ENCODE measurements around the gene PKNOX2.
A peak's percentile ranks its signal among the peaks of the same experiment; 100 is the strongest.

PKNOX2 gene

GRCh38 chr11:125369808-125370207, 205.3 kb downstream of the PKNOX2 start:
- no peak for DNase-seq

- DNase-seq = no peak
These were observed 206.2 kb downstream of the PKNOX2 start for GRCh38 chr11:125370561-125371389.

- no peak for DNase-seq
These were observed 206.9 kb downstream of the PKNOX2 start for GRCh38 chr11:125371431-125371935.

- DNase-seq = no peak
These were observed 207.5 kb downstream of the PKNOX2 start for GRCh38 chr11:125372088-125372487.

- DNase-seq = no peak
These were observed 208.4 kb downstream of the PKNOX2 start for GRCh38 chr11:125372911-125373310.

DNA sequence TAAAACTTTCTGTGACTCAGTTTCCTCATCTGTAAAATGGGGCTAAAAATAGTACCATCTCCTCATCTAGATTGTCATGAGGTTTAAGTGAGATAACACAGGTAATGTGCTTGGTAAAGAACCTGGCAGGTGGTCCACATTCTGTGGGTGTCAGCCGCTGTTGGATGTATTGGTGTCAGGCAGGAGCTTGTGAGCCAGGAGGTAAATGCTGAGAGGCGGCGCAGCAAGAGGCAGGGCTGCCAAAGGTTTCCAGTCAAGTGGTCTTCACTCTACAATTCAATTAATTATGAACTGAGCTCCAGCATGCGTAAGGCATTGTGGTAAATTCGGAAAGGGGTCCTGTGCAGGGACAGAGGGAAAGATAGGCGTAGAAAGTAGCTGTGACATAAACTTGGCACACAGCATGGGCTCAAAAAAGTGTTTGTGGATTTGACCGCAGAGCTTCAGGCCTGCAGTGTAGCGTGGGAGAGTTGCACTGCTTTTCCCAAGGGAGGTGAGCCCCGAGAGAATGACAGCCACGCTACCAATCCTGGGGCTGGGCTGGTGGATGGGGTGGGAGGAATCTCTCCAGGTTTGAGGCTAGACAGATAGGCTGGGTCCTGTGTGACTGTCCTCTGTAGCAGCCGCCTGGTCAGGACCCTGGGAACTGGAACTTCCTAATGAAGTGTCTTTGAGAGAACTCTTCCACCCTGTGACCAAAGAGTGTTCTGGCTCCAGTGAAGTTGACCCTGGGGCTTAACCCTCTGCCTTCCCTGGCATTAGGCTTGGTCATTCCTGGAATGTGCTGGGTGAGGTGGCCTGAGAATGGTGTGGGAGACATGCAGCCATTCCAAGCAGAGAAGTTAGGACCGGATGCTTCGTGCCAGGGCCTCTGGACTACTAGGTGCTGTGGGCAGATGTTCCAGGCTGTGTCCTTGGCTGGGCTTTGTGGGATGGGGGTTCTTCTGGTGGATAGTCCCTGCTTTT, 209.2 kb downstream of the PKNOX2 start:
- DNase-seq = no peak

DNA sequence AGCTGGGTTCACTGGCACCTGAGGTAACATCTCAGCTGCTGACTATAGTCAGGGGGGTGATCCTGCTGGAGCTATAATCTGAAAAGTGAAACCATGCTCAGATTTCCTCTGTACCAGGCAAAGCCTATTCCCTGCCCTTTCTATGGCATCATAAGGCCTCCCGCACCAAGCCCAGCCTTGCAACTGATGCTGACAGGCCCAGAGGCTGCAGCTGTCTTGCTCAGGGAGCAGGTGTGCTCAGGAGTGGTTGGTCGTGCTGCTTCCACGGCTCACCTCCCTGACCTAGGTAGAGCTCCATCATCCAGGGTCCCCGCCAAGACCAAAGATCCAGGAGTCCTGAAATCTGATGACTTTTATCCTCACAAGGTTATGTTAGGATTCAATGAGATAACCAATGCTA, 209.8 kb downstream of the PKNOX2 start:
- no peak for DNase-seq

DNA sequence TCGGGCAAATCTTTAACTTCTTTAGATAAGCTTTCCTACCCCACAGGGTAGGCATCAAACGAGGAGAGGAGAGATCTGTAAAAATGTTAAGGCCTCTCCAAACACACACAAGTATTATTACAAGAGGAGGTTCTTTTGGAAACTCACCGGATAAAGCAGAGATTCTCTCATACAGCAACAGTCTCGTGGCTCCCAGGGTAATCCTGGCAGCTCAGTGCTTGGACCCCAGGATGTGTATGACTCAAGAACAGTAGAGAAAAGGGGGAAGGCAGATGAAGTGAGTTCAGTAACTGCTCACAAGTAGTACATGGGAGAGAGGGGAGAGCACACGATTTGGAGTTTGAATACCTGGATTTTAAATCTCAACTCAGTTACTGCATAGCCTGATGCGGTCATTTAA, 210.6 kb downstream of the PKNOX2 start:
- no peak for DNase-seq

GRCh38 chr11:125376117-125376516, 211.6 kb downstream of the PKNOX2 start:
- no peak for DNase-seq

- DNase-seq = no peak
These were observed 212.3 kb downstream of the PKNOX2 start for GRCh38 chr11:125376856-125377255.

DNA sequence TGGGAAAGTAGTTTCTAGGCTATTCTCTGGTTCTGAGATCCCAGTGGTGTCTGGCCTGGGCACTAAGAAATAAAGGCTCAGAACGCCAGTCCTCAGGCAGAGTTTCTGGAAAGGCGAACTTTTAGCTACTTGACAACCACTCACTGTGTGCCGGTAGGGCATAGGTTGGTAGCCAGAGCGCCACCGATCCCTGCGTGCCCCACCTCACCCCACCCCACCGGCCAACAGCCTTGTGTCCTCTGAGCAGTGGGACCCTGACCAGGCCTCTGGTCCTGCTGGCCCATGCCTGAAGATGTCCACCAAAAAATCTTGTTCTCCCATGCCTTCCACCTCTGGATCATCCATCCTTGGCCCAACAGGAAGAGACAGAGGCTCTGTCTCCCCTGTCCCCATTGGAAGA, 213.5 kb downstream of the PKNOX2 start:
- DNase-seq = no peak

DNA sequence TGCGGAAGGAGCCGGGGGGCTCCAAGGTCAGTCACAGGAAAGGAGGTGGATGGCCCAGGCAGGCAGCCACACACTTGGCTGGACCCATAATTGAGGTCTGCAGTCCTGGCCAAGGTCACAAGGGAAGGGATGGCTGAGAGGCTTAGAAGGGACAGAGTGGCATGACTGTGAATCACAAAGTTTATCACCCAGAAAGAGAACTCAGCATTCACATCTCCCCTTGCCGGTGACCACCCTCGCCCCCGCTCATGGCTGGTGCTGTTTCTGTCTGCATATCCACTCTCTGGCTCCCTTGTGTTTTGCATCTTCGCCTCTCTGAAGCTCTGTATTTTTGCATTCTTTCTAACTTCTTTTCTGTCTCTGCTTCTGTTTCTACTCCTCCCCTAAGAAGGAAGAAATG, 214.0 kb downstream of the PKNOX2 start:
- DNase-seq = no peak

- DNase-seq = no peak
These were observed 215.0 kb downstream of the PKNOX2 start for GRCh38 chr11:125379565-125379964.

GRCh38 chr11:125379981-125380380, 215.4 kb downstream of the PKNOX2 start:
- no peak for DNase-seq

DNA sequence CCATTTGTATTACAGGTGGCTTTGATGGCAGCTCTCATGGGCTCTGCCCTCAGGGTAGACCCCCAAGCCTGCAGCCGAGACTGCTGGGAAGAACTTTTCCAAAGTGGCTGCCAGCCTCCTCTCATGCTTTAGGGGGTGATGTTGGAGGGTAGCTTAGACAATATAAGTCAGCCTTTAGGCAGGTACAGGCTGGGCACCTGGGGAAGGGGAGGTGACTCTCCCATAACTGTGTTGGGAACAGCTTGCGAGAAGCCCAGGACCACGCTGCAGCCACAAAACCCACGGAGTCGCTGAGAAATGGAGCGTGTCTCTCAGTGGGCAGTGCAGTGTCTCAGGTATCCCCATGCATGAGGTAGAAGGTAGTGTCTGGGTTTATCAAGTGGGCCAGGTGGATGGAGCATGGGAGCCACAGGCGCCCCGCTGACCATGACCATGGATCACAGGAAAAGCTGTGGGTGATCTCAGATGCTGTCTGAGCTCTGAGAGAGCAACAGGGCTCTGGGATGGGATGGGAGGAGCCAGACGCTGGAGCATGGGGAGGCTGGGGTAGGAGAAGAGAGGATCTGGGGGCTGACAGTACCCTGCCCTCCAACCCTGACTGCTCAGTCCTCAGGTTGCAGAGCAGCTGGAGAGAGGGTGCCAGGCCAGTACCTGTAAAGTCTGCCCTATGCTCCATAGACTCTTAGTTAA, 216.3 kb downstream of the PKNOX2 start:
- no peak for DNase-seq

DNA sequence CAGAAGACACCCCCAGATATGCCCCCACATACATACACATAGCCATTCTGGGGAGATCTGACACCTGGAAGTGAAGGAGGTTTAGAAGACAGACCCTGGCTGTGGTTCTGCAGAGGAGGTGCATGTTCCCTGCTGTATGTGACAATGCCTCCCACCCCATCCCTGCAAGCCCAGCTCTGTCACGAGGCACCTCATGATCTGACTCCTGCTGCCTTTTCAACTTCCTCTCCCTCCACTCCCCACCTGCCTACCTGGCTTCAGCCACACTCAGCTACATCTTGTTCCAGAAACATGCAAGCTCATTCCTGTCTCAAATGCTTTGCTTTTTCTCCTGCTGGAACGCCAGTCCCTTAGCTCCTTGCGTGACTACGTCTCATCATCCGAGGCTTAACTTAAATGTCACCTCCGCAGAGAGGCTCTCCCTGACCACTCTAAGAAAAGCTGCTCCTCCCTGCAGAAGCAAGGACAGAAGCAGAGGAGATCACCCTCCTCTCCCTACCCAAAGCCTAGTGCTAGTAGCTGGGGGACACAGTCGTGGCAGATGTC, 217.0 kb downstream of the PKNOX2 start:
- no peak for DNase-seq

DNA sequence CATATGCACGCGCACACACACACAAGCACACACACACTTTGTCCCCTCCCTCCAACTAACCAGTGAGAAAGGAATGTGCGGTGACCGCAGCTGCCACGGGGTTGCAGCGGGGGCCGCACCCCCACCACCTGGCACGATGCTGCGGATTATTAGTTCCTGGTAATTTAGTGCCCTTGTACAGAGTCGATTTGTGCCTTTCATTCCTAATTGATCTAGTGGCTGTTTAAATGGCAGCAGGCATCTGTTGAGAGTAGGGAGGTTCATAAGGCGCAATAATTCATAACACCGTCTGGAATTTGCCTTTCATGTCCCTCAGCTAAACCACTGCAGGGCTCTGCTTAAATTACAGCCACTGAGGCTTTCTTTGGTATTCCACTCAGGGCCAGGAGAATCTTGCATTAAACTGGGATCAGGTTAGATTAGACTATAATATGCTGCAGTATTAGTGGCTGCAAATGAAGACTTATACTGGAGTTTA, 217.8 kb downstream of the PKNOX2 start:
- no peak for DNase-seq

DNA sequence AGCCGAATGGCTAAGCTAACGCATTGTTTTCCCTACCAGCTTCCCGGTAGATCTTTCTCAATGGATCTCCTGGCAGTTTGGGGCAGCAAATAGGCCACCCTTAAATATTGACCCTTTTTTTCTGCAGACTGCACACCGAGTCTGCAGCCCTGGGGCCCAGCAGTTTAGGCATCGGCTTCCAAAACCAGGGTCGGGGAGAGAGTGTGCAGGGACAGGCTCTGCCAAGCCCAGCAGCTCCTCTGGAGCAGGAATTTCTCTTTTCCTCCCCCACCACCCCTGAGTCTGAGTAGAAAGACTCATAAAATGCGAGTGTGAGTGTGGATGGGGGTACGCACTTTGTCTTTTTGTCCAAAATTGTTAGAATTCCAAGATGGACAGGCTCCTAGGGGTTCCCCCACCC, 218.3 kb downstream of the PKNOX2 start:
- no peak for DNase-seq

DNA sequence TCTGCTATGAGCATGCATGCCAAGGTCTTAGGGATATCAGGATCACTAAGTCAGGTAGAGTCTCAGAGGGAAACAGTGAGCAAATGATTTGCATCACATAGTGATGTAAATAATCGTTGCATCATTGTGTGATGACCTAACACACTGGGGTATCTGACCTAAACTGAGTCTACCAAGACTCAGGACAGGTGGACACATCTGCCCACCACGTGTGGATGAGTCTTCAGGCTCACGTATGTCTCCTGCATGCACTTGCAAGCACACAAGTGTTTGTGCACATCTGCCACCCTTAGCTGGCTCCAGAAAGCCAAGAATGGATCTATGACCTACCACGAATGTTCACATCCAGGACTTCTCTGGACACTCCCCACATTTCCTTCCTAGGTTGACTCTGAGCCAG, 220.3 kb downstream of the PKNOX2 start:
- DNase-seq = no peak

DNA sequence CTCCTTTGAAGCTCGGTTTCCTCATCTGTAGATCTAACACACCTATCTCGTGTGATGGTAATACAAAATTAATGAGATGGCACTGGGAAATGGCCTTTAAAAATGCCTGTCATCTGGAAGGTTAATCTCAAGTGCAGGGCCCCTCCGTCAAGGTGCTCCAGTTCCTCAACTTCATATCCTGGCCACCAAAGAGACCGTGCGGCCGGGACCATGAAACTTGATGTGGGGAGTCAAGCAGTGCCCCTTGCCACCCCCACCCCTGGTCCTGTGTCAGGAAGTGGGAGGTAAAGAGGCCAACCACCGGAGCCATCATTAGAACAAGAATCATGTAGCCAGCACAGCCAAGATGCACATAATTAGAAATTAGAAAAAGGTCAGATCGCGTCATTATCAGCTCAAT, 223.3 kb downstream of the PKNOX2 start:
- no peak for DNase-seq

GRCh38 chr11:125388611-125389010, 224.1 kb downstream of the PKNOX2 start:
- no peak for DNase-seq

- DNase-seq = peak; percentile 33
These were observed 225.0 kb downstream of the PKNOX2 start for GRCh38 chr11:125389339-125390166.
